Trophoblast cell (in vitro differentiated cells and primary cell): Measurements from ENCODE around the gene GPRIN3.

ENCODE experiments used
- DNase-seq, 2 donors: peaks; one replicate each; pipeline ENCODE4 v3.0.0-alpha.2; 2016
- H2AFZ ChIP-seq: 2 replicates; pipeline ENCODE4 v1.6.1; 2013; ENCODE audit warnings: low read length, moderate library complexity, mild to moderate bottlenecking; ENCODE audit not compliant: insufficient read depth, poor library complexity
- H2AK5ac ChIP-seq: 2 replicates; pipeline ENCODE4 v1.6.1; 2013; ENCODE audit warnings: mild to moderate bottlenecking, low read length
- H2BK120ac ChIP-seq: 2 replicates; pipeline ENCODE4 v1.6.1; 2013; ENCODE audit warnings: low read length, mild to moderate bottlenecking, moderate library complexity; ENCODE audit not compliant: insufficient read depth, poor library complexity
- H2BK12ac ChIP-seq: 2 replicates; pipeline ENCODE4 v1.6.1; 2013; ENCODE audit warnings: mild to moderate bottlenecking, low read length, moderate library complexity
- H2BK5ac ChIP-seq: 2 replicates; pipeline ENCODE4 v1.6.1; 2013; ENCODE audit warnings: low read length, low read depth, moderate library complexity, mild to moderate bottlenecking; ENCODE audit not compliant: poor library complexity
- H3K14ac ChIP-seq: 2 replicates; pipeline ENCODE4 v1.6.1; 2013; ENCODE audit warnings: mild to moderate bottlenecking, low read length
- H3K18ac ChIP-seq: 2 replicates; pipeline ENCODE4 v1.6.1; 2013; ENCODE audit warnings: mild to moderate bottlenecking, low read length
- H3K23ac ChIP-seq: 2 replicates; pipeline ENCODE4 v1.6.1; 2013; ENCODE audit warnings: low read length
- H3K27ac ChIP-seq: 2 replicates; pipeline ENCODE4 v1.5.1; 2013; ENCODE audit warnings: low read depth, mild to moderate bottlenecking, inconsistent platforms, low read length, moderate library complexity
- H3K27me3 ChIP-seq: 2 replicates; pipeline ENCODE4 v1.6.1; 2013; ENCODE audit warnings: inconsistent platforms, mild to moderate bottlenecking, low read length, moderate library complexity; ENCODE audit not compliant: insufficient read depth
- H3K36me3 ChIP-seq, 2 experiments: 1 replicate in 1 of 2; 2 replicates in 1 of 2; pipeline ENCODE4 v1.6.1; 2013; ENCODE audit warnings: low read length in 2 of 2, mild to moderate bottlenecking in 2 of 2, moderate library complexity in 1 of 2; ENCODE audit not compliant: insufficient read depth in 2 of 2, control insufficient read depth in 1 of 2
- H3K4ac ChIP-seq: 2 replicates; pipeline ENCODE4 v1.6.1; 2013; ENCODE audit warnings: low read depth, mild to moderate bottlenecking, low read length, moderate library complexity
- H3K4me1 ChIP-seq, 2 experiments: 1 replicate in 1 of 2; 2 replicates in 1 of 2; pipeline ENCODE4 v1.6.1; 2013; ENCODE audit warnings: low read length in 2 of 2, mild to moderate bottlenecking in 2 of 2, moderate library complexity in 1 of 2; ENCODE audit not compliant: insufficient read depth in 2 of 2, control insufficient read depth in 1 of 2
- H3K4me2 ChIP-seq: 2 replicates; pipeline ENCODE4 v1.6.1; 2013; ENCODE audit warnings: inconsistent platforms, mild to moderate bottlenecking, low read length, moderate library complexity
- H3K4me3 ChIP-seq: 2 replicates; pipeline ENCODE4 v1.5.1; 2013; ENCODE audit warnings: mild to moderate bottlenecking, low read depth, low read length, inconsistent platforms
- H3K79me1 ChIP-seq: one replicate; pipeline ENCODE4 v1.6.1; 2013; ENCODE audit warnings: low read length
- H3K79me2 ChIP-seq: 2 replicates; pipeline ENCODE4 v1.6.1; 2013; ENCODE audit warnings: low read length, mild to moderate bottlenecking; ENCODE audit not compliant: control insufficient read depth, insufficient read depth, poor library complexity
- H3K9ac ChIP-seq: 2 replicates; pipeline ENCODE4 v1.6.1; 2013; ENCODE audit warnings: mild to moderate bottlenecking, low read length
- H3K9me3 ChIP-seq: 2 replicates; pipeline ENCODE4 v1.6.1; 2013; ENCODE audit warnings: low read depth, mild to moderate bottlenecking, control low read depth, inconsistent platforms, low read length; ENCODE audit not compliant: insufficient read depth
- H4K12ac ChIP-seq: 2 replicates; pipeline ENCODE4 v1.6.1; 2013; ENCODE audit warnings: low read depth, mild to moderate bottlenecking, low read length, moderate library complexity
- H4K8ac ChIP-seq: 2 replicates; pipeline ENCODE4 v1.6.1; 2013; ENCODE audit warnings: low read depth, mild to moderate bottlenecking, low read length, moderate library complexity
- H4K91ac ChIP-seq: one replicate; pipeline ENCODE4 v1.6.1; 2013; ENCODE audit warnings: low read depth, mild to moderate bottlenecking, low read length, moderate library complexity
- WGBS: extraction: QIAGEN DNeasy Blood & Tissue Kit; methylation state at CpG from one replicate; pipeline ENCODE4 v1.1.7; 2013; ENCODE audit warnings: missing lambda C conversion rate; ENCODE audit not compliant: insufficient read length, insufficient coverage; ENCODE audit errors: extremely low coverage; 5-methylcytosine and 5-hydroxymethylcytosine counted together

Gene GPRIN3

DNA sequence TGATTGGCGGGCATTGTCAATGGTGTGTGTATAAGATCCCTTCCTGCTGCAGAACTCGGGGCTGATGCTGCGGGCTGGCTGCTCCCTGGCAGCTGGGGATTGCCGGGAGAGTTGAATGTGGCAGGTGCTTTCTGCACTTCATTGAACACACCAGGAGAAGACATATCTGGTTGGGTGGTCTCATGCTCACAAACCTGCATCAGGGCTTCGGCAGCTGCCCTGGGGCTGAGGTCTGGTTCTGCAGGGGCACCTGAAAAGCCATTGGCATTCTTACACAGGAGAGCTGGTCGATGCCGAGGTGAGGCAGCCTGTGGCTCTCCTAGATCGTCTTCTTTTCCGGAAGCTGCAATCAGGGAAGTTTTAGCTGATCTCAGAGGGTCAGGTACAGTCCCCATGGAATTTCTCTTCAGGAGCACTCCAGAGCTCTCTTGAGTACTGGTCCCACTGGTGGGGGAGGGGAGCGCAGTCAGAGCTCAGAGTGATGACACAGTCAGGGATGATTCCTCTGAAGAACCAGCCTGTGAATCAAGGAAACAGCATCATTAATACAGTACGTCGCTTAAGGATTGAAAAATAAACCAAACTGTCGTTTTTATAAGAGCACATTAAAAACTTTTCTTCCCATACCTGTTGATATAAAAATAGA, 57.8 kb downstream of the GPRIN3 start:
- Histone ChIP-seq H2BK120ac (no peak overlapping the region), H3K18ac (no peak overlapping the region), H3K4me2 (no peak overlapping the region), H4K91ac (no peak overlapping the region), H3K9me3 (no peaks in the 10 kb centered on the region), H3K14ac (no peak overlapping the region), H2AK5ac (no peak overlapping the region), H3K79me2 (no peaks in the 10 kb centered on the region), H3K23ac (no peak overlapping the region), H3K4ac (no peak overlapping the region), H3K4me3 (no peak overlapping the region), H3K36me3 (no peaks in the 10 kb centered on the region), H3K4me1 (no peaks in the 10 kb centered on the region), H2BK12ac (no peak overlapping the region), H4K12ac (no peak overlapping the region), H2BK5ac (no peak overlapping the region), H3K79me1 (no peaks in the 10 kb centered on the region), H3K27me3 (no peaks in the 10 kb centered on the region), H3K9ac (no peak overlapping the region), H3K27ac (no peak overlapping the region), H4K8ac (no peak overlapping the region), H2AFZ (no peak overlapping the region)
- DNase-seq = no peak
- WGBS = no CpG with 5 or more reads among the region's 13 CpGs

DNA sequence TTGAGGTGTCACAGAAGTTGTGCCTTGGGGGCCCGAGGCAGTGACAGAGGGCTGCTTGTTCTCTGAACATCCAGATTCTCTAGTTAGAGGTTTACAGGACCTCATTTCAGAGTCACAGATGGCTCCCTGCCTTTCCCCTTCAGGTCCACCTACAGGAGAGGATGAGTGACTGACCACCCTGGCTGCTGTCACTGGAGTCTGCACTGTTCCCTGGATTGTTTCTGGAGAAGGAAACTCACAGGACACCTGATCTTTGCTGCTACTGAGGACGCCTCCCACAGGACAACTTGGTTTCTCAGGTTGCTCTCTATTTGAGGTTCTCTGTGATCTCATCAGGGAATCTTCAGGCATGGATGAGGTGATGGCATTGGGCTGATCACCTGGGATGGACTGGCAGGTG, 58.3 kb downstream of the GPRIN3 start:
- H3K27ac ChIP-seq = no peak overlapping the region
- no peak overlapping the region for H3K9ac ChIP-seq
- H3K79me2 ChIP-seq = no peaks in the 10 kb centered on the region
- H4K91ac ChIP-seq = no peak overlapping the region
- no peaks in the 10 kb centered on the region for H3K9me3 ChIP-seq
- no peak overlapping the region for H3K18ac ChIP-seq
- no peak overlapping the region for H3K4me2 ChIP-seq
- DNase-seq = no peak
- WGBS = no CpG with 5 or more reads among the region's 2 CpGs
- no peak overlapping the region for H4K8ac ChIP-seq
- H3K79me1 ChIP-seq = no peaks in the 10 kb centered on the region
- no peak overlapping the region for H2AFZ ChIP-seq
- H3K4me3 ChIP-seq = no peak overlapping the region
- no peak overlapping the region for H2BK5ac ChIP-seq
- no peak overlapping the region for H3K23ac ChIP-seq
- no peak overlapping the region for H2BK120ac ChIP-seq
- no peak overlapping the region for H3K4ac ChIP-seq
- no peak overlapping the region for H3K14ac ChIP-seq
- no peaks in the 10 kb centered on the region for H3K36me3 ChIP-seq
- H4K12ac ChIP-seq = no peak overlapping the region
- H2AK5ac ChIP-seq = no peak overlapping the region
- H3K4me1 ChIP-seq = no peaks in the 10 kb centered on the region
- no peak overlapping the region for H2BK12ac ChIP-seq
- no peaks in the 10 kb centered on the region for H3K27me3 ChIP-seq

DNA sequence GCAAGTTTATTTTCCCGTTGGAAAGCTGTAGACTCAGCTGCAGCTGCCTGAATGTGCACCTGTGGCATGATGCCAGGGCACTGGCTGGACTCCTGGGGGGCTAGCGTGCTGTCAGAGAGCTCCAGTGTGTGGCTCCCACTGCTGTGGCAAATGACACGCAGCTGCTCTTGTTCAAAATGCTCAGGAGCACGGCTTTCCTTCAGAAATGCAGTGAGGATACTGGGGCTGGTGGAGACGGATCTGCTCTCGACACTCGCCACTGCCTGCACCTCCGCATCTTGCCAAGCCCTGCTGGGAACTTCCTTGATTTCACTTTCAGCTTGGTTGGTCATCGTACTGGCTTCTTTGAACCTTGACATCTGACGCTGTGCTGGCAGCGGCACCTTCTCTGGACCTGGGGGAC, 58.7 kb downstream of the GPRIN3 start:
- Histone ChIP-seq H3K18ac (no peak overlapping the region), H4K12ac (no peak overlapping the region), H3K36me3 (no peaks in the 10 kb centered on the region), H3K9me3 (no peaks in the 10 kb centered on the region), H4K91ac (no peak overlapping the region), H3K4me2 (no peak overlapping the region), H2BK120ac (no peak overlapping the region), H3K9ac (no peak overlapping the region), H3K27ac (no peak overlapping the region), H3K79me1 (no peaks in the 10 kb centered on the region), H3K4ac (no peak overlapping the region), H3K4me1 (no peaks in the 10 kb centered on the region), H2AFZ (no peak overlapping the region), H3K27me3 (no peaks in the 10 kb centered on the region), H4K8ac (no peak overlapping the region), H2AK5ac (no peak overlapping the region), H3K79me2 (no peaks in the 10 kb centered on the region), H2BK12ac (no peak overlapping the region), H2BK5ac (no peak overlapping the region), H3K23ac (no peak overlapping the region), H3K14ac (no peak overlapping the region), H3K4me3 (no peak overlapping the region)
- WGBS = no CpG with 5 or more reads among the region's 11 CpGs
- peak in 1 of 2 donors; percentile 23 for DNase-seq

- no peaks in the 10 kb centered on the region for H3K27me3 ChIP-seq
- no peak overlapping the region for H3K14ac ChIP-seq
- no peak overlapping the region for H3K27ac ChIP-seq
- no peak for DNase-seq
- no peak overlapping the region for H2AK5ac ChIP-seq
- H4K12ac ChIP-seq = no peak overlapping the region
- no peak overlapping the region for H3K4me2 ChIP-seq
- no peak overlapping the region for H3K23ac ChIP-seq
- no peak overlapping the region for H4K8ac ChIP-seq
- no peaks in the 10 kb centered on the region for H3K79me1 ChIP-seq
- no peak overlapping the region for H3K4me3 ChIP-seq
- H3K9ac ChIP-seq = no peak overlapping the region
- H2AFZ ChIP-seq = no peak overlapping the region
- H2BK5ac ChIP-seq = no peak overlapping the region
- no peak overlapping the region for H2BK12ac ChIP-seq
- H4K91ac ChIP-seq = no peak overlapping the region
- no peaks in the 10 kb centered on the region for H3K36me3 ChIP-seq
- H3K4ac ChIP-seq = no peak overlapping the region
- H3K79me2 ChIP-seq = no peaks in the 10 kb centered on the region
- H3K4me1 ChIP-seq = no peaks in the 10 kb centered on the region
- H3K9me3 ChIP-seq = no peaks in the 10 kb centered on the region
- no peak overlapping the region for H3K18ac ChIP-seq
- no CpG with 5 or more reads among the region's 13 CpGs for WGBS
- no peak overlapping the region for H2BK120ac ChIP-seq
Measured at GRCh38 chr4:89247951-89248350, 59.6 kb downstream of the GPRIN3 start.
